ENCODE measurements around the gene KHDC1L.
"Not testable (repeated sequence)": the region's sequence is repeated elsewhere in the genome, so short reads cannot be mapped to it uniquely, and the experiment has no call there.

KHDC1L gene

GRCh38 chr6:73207221-73207837, 18.0 kb downstream of the KHDC1L start:
- in situ Hi-C loops (cut with HindIII; ENCODE audit: low sequenced_read_pairs), result no loop called here

GRCh38 chr6:73204252-73204651, 21.0 kb downstream of the KHDC1L start:
- in situ Hi-C loops (cut with HindIII; ENCODE audit: low sequenced_read_pairs), result no loop called here

- in situ Hi-C loops (cut with HindIII; ENCODE audit: low sequenced_read_pairs), result no loop called here
Observed at GRCh38 chr6:73203098-73203497, 22.2 kb downstream of the KHDC1L start.

- in situ Hi-C loops (cut with HindIII; ENCODE audit: low sequenced_read_pairs), result no loop called here
Observed at GRCh38 chr6:73200735-73201134, 24.6 kb downstream of the KHDC1L start.

GRCh38 chr6:73200247-73200646, 25.0 kb downstream of the KHDC1L start:
- in situ Hi-C loops (cut with HindIII; ENCODE audit: low sequenced_read_pairs), result no loop called here

GRCh38 chr6:73194744-73195143, 30.6 kb downstream of the KHDC1L start:
- in situ Hi-C loops (cut with HindIII; ENCODE audit: low sequenced_read_pairs), result no loop called here

GRCh38 chr6:73193302-73193701, 32.0 kb downstream of the KHDC1L start:
- in situ Hi-C loops (cut with HindIII; ENCODE audit: low sequenced_read_pairs), result not testable (repeated sequence)

- in situ Hi-C loops (cut with HindIII; ENCODE audit: low sequenced_read_pairs), result loop anchor here (5.0 kb wide), 1 partner anchor 50 kb away; no protein-coding TSS in a partner anchor
Observed at GRCh38 chr6:73182021-73182607, 43.2 kb downstream of the KHDC1L start.

GRCh38 chr6:73180763-73181619, 44.3 kb downstream of the KHDC1L start:
- in situ Hi-C loops (cut with HindIII; ENCODE audit: low sequenced_read_pairs), result loop anchor here (5.0 kb wide), 1 partner anchor 49 kb away; no protein-coding TSS in a partner anchor

GRCh38 chr6:73180076-73180738, 45.1 kb downstream of the KHDC1L start:
- in situ Hi-C loops (cut with HindIII; ENCODE audit: low sequenced_read_pairs), result loop anchor here (5.0 kb wide), 1 partner anchor 48 kb away; no protein-coding TSS in a partner anchor

- in situ Hi-C loops (cut with HindIII; ENCODE audit: low sequenced_read_pairs), result no loop called here
Observed at GRCh38 chr6:73177221-73177944, 47.9 kb downstream of the KHDC1L start.

- in situ Hi-C loops (cut with HindIII; ENCODE audit: low sequenced_read_pairs), result no loop called here
Observed at GRCh38 chr6:73176057-73176456, 49.2 kb downstream of the KHDC1L start.

- in situ Hi-C loops (cut with HindIII; ENCODE audit: low sequenced_read_pairs), result no loop called here
Observed at GRCh38 chr6:73174646-73175045, 50.6 kb downstream of the KHDC1L start.
